ENCODE data around the gene HIPK3. TPM values are rescaled to one million over a fixed set of nuclear protein-coding genes. Genes with fewer than 3 reads are reported as not detected.
A peak's percentile ranks its signal among the peaks of the same experiment; 100 is the strongest.
"Not testable (repeated sequence)": the region's sequence is repeated elsewhere in the genome, so short reads cannot be mapped to it uniquely, and the experiment has no call there.

Gene HIPK3
- polyA plus RNA-seq, 3 donors: 39.6 to 48.6 (median 44.3) TPM

GRCh38 chr11:33292311-33292710, 35.1 kb downstream of the HIPK3 start:
- DNase-seq: peak; percentile 30

- no peak for DNase-seq
These were observed 37.0 kb downstream of the HIPK3 start for GRCh38 chr11:33294224-33294623.

- no peak for DNase-seq
These were observed 37.6 kb downstream of the HIPK3 start for GRCh38 chr11:33294797-33295196.

GRCh38 chr11:33296695-33297094, 39.5 kb downstream of the HIPK3 start:
- DNase-seq: no peak

- no peak for DNase-seq
These were observed 46.4 kb downstream of the HIPK3 start for GRCh38 chr11:33303541-33303940.

- not testable (repeated sequence) for DNase-seq
These were observed 49.6 kb downstream of the HIPK3 start for GRCh38 chr11:33306821-33307220.

GRCh38 chr11:33307984-33308383, 50.8 kb downstream of the HIPK3 start:
- no peak for DNase-seq

- no peak for DNase-seq
These were observed 51.9 kb downstream of the HIPK3 start for GRCh38 chr11:33309118-33309517.

GRCh38 chr11:33310720-33311500, 53.7 kb downstream of the HIPK3 start:
- DNase-seq: no peak

GRCh38 chr11:33311680-33312079, 54.5 kb downstream of the HIPK3 start:
- no peak for DNase-seq

- DNase-seq: no peak
These were observed 58.6 kb downstream of the HIPK3 start for GRCh38 chr11:33315822-33316221.

GRCh38 chr11:33317662-33318061, 60.5 kb downstream of the HIPK3 start:
- DNase-seq: no peak

GRCh38 chr11:33320016-33320813, 63.0 kb downstream of the HIPK3 start:
- no peak for DNase-seq

GRCh38 chr11:33320814-33321330, 63.7 kb downstream of the HIPK3 start:
- no peak for DNase-seq

- DNase-seq: no peak
These were observed 64.2 kb downstream of the HIPK3 start for GRCh38 chr11:33321422-33321821.

GRCh38 chr11:33323421-33323820, 66.2 kb downstream of the HIPK3 start:
- no peak for DNase-seq

- DNase-seq: no peak
These were observed 67.3 kb downstream of the HIPK3 start for GRCh38 chr11:33324302-33324985.

GRCh38 chr11:33325451-33325850, 68.3 kb downstream of the HIPK3 start:
- DNase-seq: no peak

- peak; percentile 37 for DNase-seq
These were observed 72.6 kb downstream of the HIPK3 start for GRCh38 chr11:33329705-33330329.

GRCh38 chr11:33333816-33334215, 76.6 kb downstream of the HIPK3 start:
- no peak for DNase-seq

GRCh38 chr11:33334627-33335026, 77.4 kb downstream of the HIPK3 start:
- no peak for DNase-seq

- no peak for DNase-seq
These were observed 82.1 kb downstream of the HIPK3 start for GRCh38 chr11:33339247-33339646.
